ENCODE measurements around the gene NDUFV2.

The NDUFV2 gene

GRCh38 chr18:9120796-9121195, 18.3 kb downstream of the NDUFV2 start:
- no peak for DNase-seq

GRCh38 chr18:9123520-9123919, 21.0 kb downstream of the NDUFV2 start:
- no peak for DNase-seq

- DNase-seq, result no peak
Observed at GRCh38 chr18:9124824-9125223, 22.3 kb downstream of the NDUFV2 start.

GRCh38 chr18:9126337-9126736, 23.8 kb downstream of the NDUFV2 start:
- DNase-seq, result no peak

- no peak for DNase-seq
Observed at GRCh38 chr18:9130195-9130594, 27.7 kb downstream of the NDUFV2 start.

- no peak for DNase-seq
Observed at GRCh38 chr18:9130806-9131205, 28.3 kb downstream of the NDUFV2 start.

- no peak for DNase-seq
Observed at GRCh38 chr18:9132628-9133027, 30.1 kb downstream of the NDUFV2 start.

- DNase-seq, result no peak
Observed at GRCh38 chr18:9133225-9133624, 30.7 kb downstream of the NDUFV2 start.

GRCh38 chr18:9135081-9135911, 32.8 kb downstream of the NDUFV2 start:
- DNase-seq, result no peak

GRCh38 chr18:9135912-9136314, 33.4 kb downstream of the NDUFV2 start:
- no peak for DNase-seq

- peak; percentile 96 to 97 for DNase-seq
Observed at GRCh38 chr18:9136315-9137155, 34.0 kb downstream of the NDUFV2 start, which contains the start of gene ANKRD12. Gene ANKRD12 (plus strand): TSS chr18:9136781. CDS start chr18:9182433, 45,652 bp downstream.

- DNase-seq, result peak; percentile 59 to 63
Observed at GRCh38 chr18:9137168-9138066, 34.9 kb downstream of the NDUFV2 start.

GRCh38 chr18:9139400-9140039, 37.0 kb downstream of the NDUFV2 start:
- no peak for DNase-seq

- no peak for DNase-seq
Observed at GRCh38 chr18:9140381-9140780, 37.9 kb downstream of the NDUFV2 start.

GRCh38 chr18:9140984-9141383, 38.5 kb downstream of the NDUFV2 start:
- DNase-seq, result no peak

GRCh38 chr18:9146224-9146623, 43.7 kb downstream of the NDUFV2 start:
- DNase-seq, result no peak

GRCh38 chr18:9147440-9148202, 45.1 kb downstream of the NDUFV2 start:
- DNase-seq, result peak; percentile 66 to 69

GRCh38 chr18:9148203-9148552, 45.7 kb downstream of the NDUFV2 start:
- no peak for DNase-seq

- DNase-seq, result no peak
Observed at GRCh38 chr18:9150121-9150520, 47.6 kb downstream of the NDUFV2 start.

GRCh38 chr18:9153256-9153655, 50.8 kb downstream of the NDUFV2 start:
- peak in 1 of 2 donors; percentile 27 for DNase-seq

GRCh38 chr18:9156604-9157249, 54.2 kb downstream of the NDUFV2 start:
- DNase-seq, result no peak

All from inflammatory macrophage treated with lipopolysaccharide for 1 hour (primary cell).